IPS DF 6.9 (cell line): ENCODE results near the gene KCTD13.
"Not testable (repeated sequence)": the region's sequence is repeated elsewhere in the genome, so short reads cannot be mapped to it uniquely, and the experiment has no call there.

Experiments used
- DNase-seq: peaks from one replicate; pipeline ENCODE4 v3.0.0-alpha.2; 2013; ENCODE audit warnings: low read depth, low spot score
- H3K27ac ChIP-seq: one replicate; pipeline ENCODE4 v1.5.1; 2013; ENCODE audit warnings: low read length, control low read depth
- H3K27me3 ChIP-seq: 2 replicates; pipeline ENCODE4 v1.6.1; 2013; ENCODE audit warnings: mild to moderate bottlenecking, low read length; ENCODE audit not compliant: control insufficient read depth, insufficient read depth
- H3K36me3 ChIP-seq: 2 replicates; pipeline ENCODE4 v1.6.1; 2013; ENCODE audit warnings: low read length; ENCODE audit not compliant: control insufficient read depth, insufficient read depth
- H3K4me1 ChIP-seq: 2 replicates; pipeline ENCODE4 v1.6.1; 2013; ENCODE audit warnings: low read length; ENCODE audit not compliant: control insufficient read depth, insufficient read depth
- H3K4me3 ChIP-seq: 2 replicates; pipeline ENCODE4 v1.5.1; 2013; ENCODE audit warnings: mild to moderate bottlenecking, low read length
- H3K9me3 ChIP-seq: 2 replicates; pipeline ENCODE4 v1.6.1; 2013; ENCODE audit warnings: low read length, inconsistent platforms; ENCODE audit not compliant: control insufficient read depth, insufficient read depth
- WGBS: extraction: QIAGEN DNeasy Blood & Tissue Kit; methylation state at CpG from one replicate; pipeline ENCODE4 v1.1.7; 2013; ENCODE audit warnings: mixed read lengths, missing lambda C conversion rate; ENCODE audit not compliant: insufficient read length, insufficient coverage; 5-methylcytosine and 5-hydroxymethylcytosine counted together

The KCTD13 gene

DNA sequence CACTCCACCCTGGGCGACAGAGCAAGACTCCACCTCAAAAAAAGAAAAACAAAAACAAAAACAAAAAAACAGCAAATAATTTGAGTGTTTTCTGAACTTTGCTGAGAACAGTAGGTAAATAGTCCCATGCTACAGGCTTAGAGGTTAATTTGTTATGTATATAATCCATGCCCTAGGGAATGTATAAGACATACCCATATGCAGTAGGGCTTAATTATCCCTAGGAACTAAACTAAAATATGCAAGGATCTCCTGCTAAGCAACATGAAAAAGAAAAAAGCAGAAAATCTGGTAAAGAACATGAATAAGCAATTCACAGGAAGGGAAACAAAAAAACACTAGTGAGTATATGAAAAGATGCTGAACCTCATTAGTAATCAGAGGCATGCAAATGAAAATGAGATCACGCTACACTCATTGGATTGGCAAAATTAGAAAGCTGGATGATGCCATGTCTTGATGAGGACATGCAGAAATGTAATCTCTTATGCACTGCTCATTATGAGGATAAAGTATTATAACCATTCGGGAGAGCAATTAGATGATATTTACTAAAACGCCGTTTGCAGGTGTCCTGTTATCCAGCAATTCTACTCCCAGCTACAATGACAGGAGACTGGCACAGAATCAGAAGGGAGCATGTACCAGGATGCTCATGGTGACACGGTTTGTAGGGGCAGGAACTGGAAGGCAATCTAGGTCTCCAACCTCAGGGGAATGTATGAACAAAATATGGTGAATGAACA is 5.6 kb downstream of the KCTD13 start:
- H3K4me1 ChIP-seq = no peaks in the 10 kb centered on the region
- WGBS = no CpG with 5 or more reads among the region's 6 CpGs
- H3K9me3 ChIP-seq = no peaks in the 10 kb centered on the region
- no peak overlapping the region for H3K4me3 ChIP-seq
- DNase-seq = no peak
- H3K36me3 ChIP-seq = 0 out of 2 replicates have a peak, but pooled peaks cover 3% of the 10 kb centered on the region
- H3K27ac ChIP-seq = no peak overlapping the region
- no peaks in the 10 kb centered on the region for H3K27me3 ChIP-seq

DNA sequence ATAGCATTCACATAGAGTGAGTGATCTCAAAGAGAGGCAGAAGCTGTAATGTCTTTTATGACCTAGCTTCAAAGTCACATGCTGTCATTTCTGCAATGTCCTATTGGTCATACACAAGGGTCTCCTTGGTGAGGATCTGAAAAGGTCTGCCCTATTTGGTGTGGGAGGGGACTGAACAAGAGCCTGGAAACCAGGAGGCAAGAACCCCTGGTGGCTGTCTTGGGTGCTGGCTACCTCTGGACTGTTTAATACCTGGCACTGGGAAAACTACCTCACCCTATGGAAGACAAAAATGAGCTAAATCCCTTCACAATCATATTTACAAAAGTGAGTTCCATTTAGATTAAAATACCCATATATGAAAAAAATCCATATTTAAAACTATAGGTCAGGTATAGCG is 9.0 kb downstream of the KCTD13 start:
- H3K4me1 ChIP-seq = no peaks in the 10 kb centered on the region
- DNase-seq = no peak
- H3K27ac ChIP-seq = no peak overlapping the region
- H3K27me3 ChIP-seq = no peaks in the 10 kb centered on the region
- no peak overlapping the region for H3K4me3 ChIP-seq
- H3K36me3 ChIP-seq = no peaks in the 10 kb centered on the region
- H3K9me3 ChIP-seq = no peaks in the 10 kb centered on the region
- WGBS = no CpG with 5 or more reads among the region's 1 CpG

DNA sequence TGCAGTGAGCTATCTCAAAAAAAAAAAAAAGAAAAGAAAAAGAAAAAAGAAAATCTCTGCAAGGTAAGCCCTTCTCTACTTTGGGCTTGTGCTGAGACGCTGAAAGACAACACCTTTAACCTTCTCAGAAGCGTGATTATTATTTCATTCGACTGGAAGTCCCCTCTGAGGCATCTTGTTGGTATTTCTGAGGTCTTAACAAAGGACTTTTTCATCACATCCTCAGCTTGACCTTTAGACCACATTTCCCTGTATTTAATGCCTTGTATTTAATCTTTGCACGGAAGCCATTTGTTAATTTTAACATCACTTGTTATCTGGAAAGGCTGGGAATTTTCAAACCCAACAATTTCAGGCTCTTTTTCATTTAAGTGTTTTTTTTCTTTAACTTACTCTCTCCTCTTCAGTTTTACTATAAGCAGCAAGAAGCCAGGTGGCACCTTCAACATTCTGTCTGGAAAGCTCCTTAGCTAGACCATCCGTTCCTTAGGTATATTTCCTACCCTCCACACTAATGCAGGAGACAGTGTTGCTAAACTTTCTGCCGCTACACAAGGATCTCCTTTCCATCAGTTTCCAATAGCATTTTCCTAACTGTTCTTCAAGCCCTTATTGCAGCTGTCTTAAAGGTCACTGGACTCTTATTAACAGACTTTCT is 10.3 kb downstream of the KCTD13 start:
- DNase-seq = no peak
- no peaks in the 10 kb centered on the region for H3K27me3 ChIP-seq
- no peaks in the 10 kb centered on the region for H3K4me1 ChIP-seq
- H3K27ac ChIP-seq = no peak overlapping the region
- H3K4me3 ChIP-seq = no peak overlapping the region
- WGBS = no CpG with 5 or more reads among the region's 6 CpGs
- no peaks in the 10 kb centered on the region for H3K9me3 ChIP-seq
- H3K36me3 ChIP-seq = no peaks in the 10 kb centered on the region

DNA sequence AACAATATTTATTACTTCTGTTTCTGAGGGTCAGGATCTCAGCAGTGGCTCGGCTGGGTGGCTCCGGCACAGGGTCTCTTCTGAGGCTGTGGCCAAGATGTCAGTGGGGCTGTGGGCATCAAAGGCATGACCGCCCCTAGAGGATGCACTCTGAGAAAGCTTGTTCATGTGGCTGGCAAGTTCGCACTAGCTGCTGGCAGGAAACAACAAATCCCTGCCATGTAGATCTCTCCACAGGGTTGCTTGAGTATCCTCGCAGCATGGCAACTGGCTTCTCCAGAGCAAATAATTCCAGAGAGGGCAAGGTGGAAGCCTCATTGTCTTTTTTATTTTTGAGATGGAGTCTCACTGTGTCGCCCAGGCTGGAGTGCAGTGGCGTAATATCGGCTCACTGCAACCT is 12.5 kb downstream of the KCTD13 start:
- Histone ChIP-seq H3K4me3 (no peak overlapping the region), H3K27ac (no peak overlapping the region), H3K4me1 (no peaks in the 10 kb centered on the region), H3K27me3 (no peaks in the 10 kb centered on the region), H3K36me3 (no peaks in the 10 kb centered on the region), H3K9me3 (no peaks in the 10 kb centered on the region)
- WGBS = no CpG with 5 or more reads among the region's 8 CpGs
- no peak for DNase-seq

DNA sequence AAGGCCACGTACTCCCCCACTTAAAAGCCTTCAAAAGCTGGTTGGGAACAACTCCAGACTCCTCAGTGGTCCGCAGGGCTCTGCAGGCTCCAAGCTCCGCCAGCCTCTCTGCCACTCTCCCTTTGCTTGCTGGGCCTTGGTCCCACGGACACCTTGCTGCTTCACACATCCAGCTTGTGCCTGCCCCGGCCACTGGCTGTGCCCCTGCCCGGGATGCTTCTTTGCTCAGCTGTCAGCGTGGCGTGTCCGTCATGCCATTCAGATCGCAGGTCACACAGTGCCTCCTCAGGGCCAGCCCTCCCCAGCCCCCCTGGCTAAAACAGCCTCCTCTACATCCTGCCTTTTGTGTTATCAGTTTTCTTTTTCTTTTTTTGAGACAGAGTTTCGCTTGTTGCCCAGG is 13.9 kb downstream of the KCTD13 start:
- no peak overlapping the region for H3K27ac ChIP-seq
- no peak overlapping the region for H3K4me3 ChIP-seq
- no peaks in the 10 kb centered on the region for H3K9me3 ChIP-seq
- no CpG with 5 or more reads among the region's 11 CpGs for WGBS
- no peak for DNase-seq
- H3K27me3 ChIP-seq = no peaks in the 10 kb centered on the region
- H3K36me3 ChIP-seq = no peaks in the 10 kb centered on the region
- no peaks in the 10 kb centered on the region for H3K4me1 ChIP-seq

DNA sequence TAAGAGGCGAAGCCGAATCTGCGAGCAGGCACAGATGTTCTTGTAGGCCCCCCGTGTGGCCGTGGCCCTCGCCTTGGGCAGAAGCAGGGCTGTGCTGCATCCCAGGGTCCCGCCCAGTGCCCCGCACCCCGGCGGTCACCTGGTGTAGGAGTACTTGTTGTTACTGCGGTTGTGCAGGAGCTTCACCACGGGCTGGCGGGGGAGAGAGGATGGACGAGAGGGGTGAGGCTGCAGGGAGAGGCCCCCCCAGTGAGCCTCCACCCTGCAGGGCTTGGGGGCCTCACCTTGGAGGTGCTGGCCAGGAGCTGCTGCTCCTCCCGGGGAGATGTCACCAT is 14.4 kb downstream of the KCTD13 start:
- WGBS = no CpG with 5 or more reads among the region's 15 CpGs
- Histone ChIP-seq H3K27ac (no peak overlapping the region), H3K4me3 (no peak overlapping the region)

DNA sequence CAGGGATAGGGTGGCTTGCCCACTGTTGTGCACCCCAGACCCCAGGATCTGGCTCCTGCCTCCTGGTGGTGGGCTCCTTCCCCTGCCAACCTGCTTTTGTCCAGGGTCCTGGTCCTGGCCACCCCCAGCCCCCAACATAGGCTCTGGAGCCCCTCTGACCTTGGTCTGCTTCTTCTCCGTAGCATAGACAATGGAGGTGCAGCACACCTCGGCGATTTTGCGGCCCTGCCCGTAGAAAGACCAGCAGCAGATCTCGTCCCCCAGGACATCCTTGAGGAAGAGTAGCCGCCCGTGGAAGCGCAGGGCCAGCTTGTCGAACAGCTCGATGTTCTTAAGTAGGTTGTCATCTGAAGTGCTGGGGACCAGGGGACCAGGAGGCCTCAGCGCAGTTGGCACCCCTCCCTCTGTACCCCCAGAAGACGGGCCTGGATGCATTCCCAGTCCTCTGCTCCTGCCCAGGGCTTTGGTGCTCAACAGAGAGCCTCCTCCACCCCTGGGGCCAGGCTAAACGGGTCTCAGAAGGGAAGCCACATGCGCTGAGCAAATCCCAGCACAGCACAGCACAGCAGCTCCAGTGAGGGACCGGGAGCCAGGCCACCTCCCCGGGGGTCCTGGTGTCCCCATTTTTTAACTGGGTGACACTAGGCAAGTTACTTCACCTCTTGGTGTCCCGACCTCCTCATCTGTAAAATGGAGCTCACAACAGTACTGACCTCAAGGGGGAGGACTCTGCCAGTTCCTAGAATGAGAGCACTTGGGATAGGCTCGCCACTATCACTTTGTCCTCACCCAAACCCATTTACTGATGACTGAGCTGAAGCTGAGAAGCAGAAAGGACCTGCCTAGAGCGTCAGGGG is 15.0 kb downstream of the KCTD13 start:
- WGBS = no CpG with 5 or more reads among the region's 20 CpGs
- H3K27ac ChIP-seq = no peak overlapping the region
- DNase-seq = no peak
- H3K27me3 ChIP-seq = no peaks in the 10 kb centered on the region
- no peaks in the 10 kb centered on the region for H3K4me1 ChIP-seq
- no peaks in the 10 kb centered on the region for H3K36me3 ChIP-seq
- H3K9me3 ChIP-seq = no peaks in the 10 kb centered on the region
- H3K4me3 ChIP-seq = no peak overlapping the region

More for the DNA sequence above, 14.4 kb downstream of the KCTD13 start:
- H3K9me3 ChIP-seq = no peaks in the 10 kb centered on the region
- no peaks in the 10 kb centered on the region for H3K27me3 ChIP-seq
- no peaks in the 10 kb centered on the region for H3K36me3 ChIP-seq
- no peaks in the 10 kb centered on the region for H3K4me1 ChIP-seq
- no peak for DNase-seq

DNA sequence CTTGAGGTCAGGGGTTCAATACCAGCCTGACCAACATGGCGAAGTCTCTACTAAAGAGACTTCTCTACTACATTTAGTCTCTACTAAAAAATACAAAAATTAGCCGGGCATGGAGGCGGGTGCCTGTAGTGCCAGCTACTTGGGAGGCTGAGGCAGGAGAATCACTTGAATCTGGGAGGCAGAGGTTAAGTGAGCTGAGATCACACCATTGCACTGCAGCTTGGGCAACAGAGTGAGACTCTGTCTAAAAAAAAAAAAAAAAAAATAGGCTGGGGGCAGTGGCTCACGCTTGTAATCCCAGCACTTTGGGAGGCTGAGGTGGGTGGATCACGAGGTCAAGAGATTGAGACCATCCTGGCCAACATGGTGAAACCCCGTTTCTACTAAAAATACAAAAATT is 16.2 kb downstream of the KCTD13 start:
- H3K36me3 ChIP-seq, H3K4me3 ChIP-seq, H3K27ac ChIP-seq, H3K27me3 ChIP-seq, DNase-seq, H3K9me3 ChIP-seq, H3K4me1 ChIP-seq: not testable (repeated sequence)
- WGBS = no CpG with 5 or more reads among the region's 6 CpGs

DNA sequence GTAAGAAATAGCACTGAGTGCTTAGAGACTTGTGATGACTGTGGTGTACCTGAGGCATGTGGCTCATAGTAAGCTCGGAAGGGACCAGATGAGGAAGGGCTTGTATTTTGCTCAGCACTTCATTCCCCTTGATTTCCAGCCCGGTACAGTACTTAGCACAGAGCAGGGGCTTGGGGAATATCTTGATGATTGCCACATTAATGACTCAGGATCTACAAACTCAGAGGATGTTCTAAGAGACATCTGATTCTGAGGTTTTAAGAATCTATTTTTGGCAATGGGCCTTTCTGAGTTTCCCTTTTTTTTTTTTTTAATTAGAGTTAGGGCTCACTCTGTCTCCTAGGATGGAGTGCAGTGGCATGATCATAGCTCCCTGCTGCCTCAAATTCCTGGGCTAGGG is 16.6 kb downstream of the KCTD13 start:
- Histone ChIP-seq H3K4me1 (no peaks in the 10 kb centered on the region), H3K36me3 (peaks cover 3% of the 10 kb centered on the region; the same call in 1 of the 2 replicates), H3K27ac (no peak overlapping the region), H3K27me3 (no peaks in the 10 kb centered on the region), H3K9me3 (no peaks in the 10 kb centered on the region), H3K4me3 (no peak overlapping the region)
- DNase-seq = no peak
- WGBS = no CpG with 5 or more reads among the region's 2 CpGs

DNA sequence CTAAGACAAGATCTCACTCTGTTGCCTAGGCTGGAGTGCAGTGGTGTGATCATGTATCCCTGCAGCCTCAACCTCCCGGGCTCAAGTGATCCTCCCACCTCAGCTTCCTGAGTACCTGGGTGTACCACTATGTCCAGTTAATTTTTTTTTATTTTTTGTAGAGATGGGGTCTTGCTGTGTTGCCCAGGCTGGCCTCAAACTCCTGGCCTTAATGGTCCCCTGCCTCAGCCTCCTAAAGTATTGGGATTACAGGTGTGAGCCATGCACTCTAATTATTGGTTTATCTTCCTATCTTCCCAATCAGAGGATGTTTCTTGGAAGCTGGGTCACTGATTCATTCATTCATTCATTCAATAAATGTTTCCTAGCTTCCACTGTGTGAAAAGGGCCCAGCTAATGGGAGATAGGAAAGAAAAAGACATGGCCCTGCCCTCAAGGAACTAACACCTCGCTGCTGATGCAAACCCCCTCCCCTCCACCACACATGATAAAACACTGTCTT is 17.3 kb downstream of the KCTD13 start:
- Histone ChIP-seq H3K36me3 (peaks cover 3% of the 10 kb centered on the region; the same call in 1 of the 2 replicates), H3K4me1 (no peaks in the 10 kb centered on the region), H3K4me3 (no peak overlapping the region), H3K27me3 (no peaks in the 10 kb centered on the region), H3K9me3 (no peaks in the 10 kb centered on the region), H3K27ac (no peak overlapping the region)
- no CpG with 5 or more reads among the region's 2 CpGs for WGBS
- no peak for DNase-seq
